Nephron (organoid): ENCODE data around the gene BTG2.

Experiments
- H3K27ac Mint-ChIP-seq, 3 experiments: 2 replicates each; pipeline ENCODE4 v1.8.0; 2020; ENCODE audit warnings: mixed read lengths in 3 of 3, mild to moderate bottlenecking in 2 of 3, moderate library complexity in 1 of 3
- H3K27me3 Mint-ChIP-seq: 2 replicates; pipeline ENCODE4 v1.8.0; 2021; ENCODE audit warnings: low read depth, mild to moderate bottlenecking, moderate library complexity, mixed read lengths
- H3K36me3 Mint-ChIP-seq: 2 replicates; pipeline ENCODE4 v1.8.0; 2020; ENCODE audit warnings: low read depth, mixed read lengths
- H3K4me1 Mint-ChIP-seq: 2 replicates; pipeline ENCODE4 v1.8.0; 2020; ENCODE audit warnings: mixed read lengths
- H3K4me3 Mint-ChIP-seq, 3 experiments: 2 replicates each; pipeline ENCODE4 v1.8.0; 2020; ENCODE audit warnings: mild to moderate bottlenecking in 3 of 3, mixed read lengths in 3 of 3, moderate library complexity in 2 of 3
- H3K9me3 Mint-ChIP-seq: 2 replicates; pipeline ENCODE4 v1.8.0; 2020; ENCODE audit warnings: mixed read lengths
- TF ChIP-seq, protein P1 (sequence below), 3 experiments: fragments of 200-600 bp; sonication (generic); IDR thresholded peaks; one replicate each; pipeline ENCODE4 v1.5.0; 2021; ENCODE audit warnings: antibody characterized with exemption in 3 of 3; ENCODE audit not compliant: unreplicated experiment in 3 of 3

BTG2 gene

DNA sequence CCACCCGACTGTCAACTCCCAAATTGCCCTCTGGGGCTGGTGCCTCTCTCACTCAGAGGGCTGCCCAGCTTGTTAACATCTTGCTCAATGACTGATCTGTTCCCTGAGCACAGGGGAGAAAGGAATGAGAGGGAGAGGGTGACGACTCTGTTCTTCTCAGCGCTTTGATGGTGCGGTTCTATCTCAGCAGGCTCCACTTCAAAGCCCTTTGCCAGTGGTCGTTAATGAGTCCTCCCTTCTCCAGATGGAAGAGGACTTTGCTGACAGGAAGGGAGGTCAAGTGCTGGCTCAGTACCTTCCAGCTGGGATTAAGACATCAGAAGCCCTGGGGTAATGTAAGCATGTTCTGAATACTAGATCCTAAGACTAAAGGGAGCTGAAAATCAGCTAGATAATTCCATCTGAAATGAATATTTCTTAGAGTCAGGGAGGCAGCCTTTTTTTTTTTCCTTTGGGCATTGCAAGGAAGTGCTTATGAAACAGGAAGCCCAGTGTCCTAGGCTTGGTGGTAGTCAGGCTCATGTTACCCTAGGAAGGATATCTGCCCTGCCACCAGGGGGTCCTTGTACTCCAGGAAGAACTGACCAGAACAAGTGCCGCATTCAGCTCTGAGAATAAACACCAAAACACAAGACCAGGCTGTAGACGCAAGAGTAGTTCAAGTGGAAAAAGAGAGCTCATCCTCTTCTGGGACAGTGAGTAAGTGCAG is 40.9 kb downstream of the BTG2 start:
- TF ChIP-seq, protein P1, sequence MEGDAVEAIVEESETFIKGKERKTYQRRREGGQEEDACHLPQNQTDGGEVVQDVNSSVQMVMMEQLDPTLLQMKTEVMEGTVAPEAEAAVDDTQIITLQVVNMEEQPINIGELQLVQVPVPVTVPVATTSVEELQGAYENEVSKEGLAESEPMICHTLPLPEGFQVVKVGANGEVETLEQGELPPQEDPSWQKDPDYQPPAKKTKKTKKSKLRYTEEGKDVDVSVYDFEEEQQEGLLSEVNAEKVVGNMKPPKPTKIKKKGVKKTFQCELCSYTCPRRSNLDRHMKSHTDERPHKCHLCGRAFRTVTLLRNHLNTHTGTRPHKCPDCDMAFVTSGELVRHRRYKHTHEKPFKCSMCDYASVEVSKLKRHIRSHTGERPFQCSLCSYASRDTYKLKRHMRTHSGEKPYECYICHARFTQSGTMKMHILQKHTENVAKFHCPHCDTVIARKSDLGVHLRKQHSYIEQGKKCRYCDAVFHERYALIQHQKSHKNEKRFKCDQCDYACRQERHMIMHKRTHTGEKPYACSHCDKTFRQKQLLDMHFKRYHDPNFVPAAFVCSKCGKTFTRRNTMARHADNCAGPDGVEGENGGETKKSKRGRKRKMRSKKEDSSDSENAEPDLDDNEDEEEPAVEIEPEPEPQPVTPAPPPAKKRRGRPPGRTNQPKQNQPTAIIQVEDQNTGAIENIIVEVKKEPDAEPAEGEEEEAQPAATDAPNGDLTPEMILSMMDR (IDR thresholded peaks at IDR 0.05; ENCODE audit: unreplicated experiment in 3 of 3): peak in 1 of 3 experiments; percentile 15
- H3K27me3 Mint-ChIP-seq: peaks cover 11% of the 10 kb centered on the region
- peaks cover 55% of the 10 kb centered on the region for H3K4me1 Mint-ChIP-seq
- peak overlapping the region in 1 of 3 experiments; percentile 3 for H3K4me3 Mint-ChIP-seq
- H3K36me3 Mint-ChIP-seq: no peaks in the 10 kb centered on the region
- no peaks in the 10 kb centered on the region for H3K9me3 Mint-ChIP-seq
- H3K27ac Mint-ChIP-seq: peak overlapping the region; percentile 20 to 43 (median 25)

DNA sequence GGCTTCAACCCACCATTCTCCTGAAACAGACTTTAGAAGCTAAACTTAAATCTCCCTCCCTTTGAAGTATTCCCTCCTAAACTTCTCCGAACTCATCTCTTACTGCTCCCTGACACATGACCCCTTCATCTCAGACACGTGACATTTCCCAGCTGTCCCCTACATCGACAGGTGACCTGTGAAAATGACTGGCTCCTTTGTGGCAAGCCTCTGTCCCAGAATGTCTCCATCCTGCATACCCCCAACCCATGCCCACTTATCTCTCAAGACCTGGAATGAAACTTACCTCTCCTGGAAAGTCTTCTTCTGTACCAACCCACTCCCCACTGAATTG is 41.4 kb downstream of the BTG2 start:
- no peaks in the 10 kb centered on the region for H3K36me3 Mint-ChIP-seq
- H3K9me3 Mint-ChIP-seq: no peaks in the 10 kb centered on the region
- H3K4me3 Mint-ChIP-seq: no peak overlapping the region
- TF ChIP-seq, protein P1 (IDR thresholded peaks at IDR 0.05; ENCODE audit: unreplicated experiment in 3 of 3): no peak
- H3K27ac Mint-ChIP-seq: peak overlapping the region in 2 of 3 experiments; percentile 20 to 25
- peaks cover 58% of the 10 kb centered on the region for H3K4me1 Mint-ChIP-seq
- H3K27me3 Mint-ChIP-seq: peaks cover 11% of the 10 kb centered on the region

DNA sequence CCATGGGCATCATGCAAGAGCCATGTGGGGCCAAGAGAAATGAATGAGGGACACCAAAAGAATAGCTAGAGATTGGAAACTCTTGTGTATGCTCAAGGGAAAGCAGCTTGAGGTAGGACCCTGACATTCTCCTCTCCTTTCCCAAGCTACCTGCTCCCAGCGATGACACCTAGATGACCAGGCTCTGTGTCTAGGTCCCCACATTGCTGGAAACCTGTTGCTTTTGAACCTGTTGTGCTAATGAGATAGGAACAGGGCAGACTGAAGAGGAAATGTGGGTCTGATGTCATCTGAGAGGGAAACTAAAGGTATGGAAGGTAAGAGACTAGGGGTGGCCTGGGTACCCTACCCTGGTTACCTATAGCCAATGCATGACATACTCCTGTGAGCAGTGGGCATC is 43.8 kb downstream of the BTG2 start:
- no peaks in the 10 kb centered on the region for H3K9me3 Mint-ChIP-seq
- H3K4me1 Mint-ChIP-seq: peaks cover 36% of the 10 kb centered on the region
- H3K27me3 Mint-ChIP-seq: peaks cover 13% of the 10 kb centered on the region
- TF ChIP-seq, protein P1 (IDR thresholded peaks at IDR 0.05; ENCODE audit: unreplicated experiment in 3 of 3): no peak
- peak overlapping the region in 1 of 3 experiments; percentile 32 for H3K27ac Mint-ChIP-seq
- no peaks in the 10 kb centered on the region for H3K36me3 Mint-ChIP-seq
- H3K4me3 Mint-ChIP-seq: no peak overlapping the region

DNA sequence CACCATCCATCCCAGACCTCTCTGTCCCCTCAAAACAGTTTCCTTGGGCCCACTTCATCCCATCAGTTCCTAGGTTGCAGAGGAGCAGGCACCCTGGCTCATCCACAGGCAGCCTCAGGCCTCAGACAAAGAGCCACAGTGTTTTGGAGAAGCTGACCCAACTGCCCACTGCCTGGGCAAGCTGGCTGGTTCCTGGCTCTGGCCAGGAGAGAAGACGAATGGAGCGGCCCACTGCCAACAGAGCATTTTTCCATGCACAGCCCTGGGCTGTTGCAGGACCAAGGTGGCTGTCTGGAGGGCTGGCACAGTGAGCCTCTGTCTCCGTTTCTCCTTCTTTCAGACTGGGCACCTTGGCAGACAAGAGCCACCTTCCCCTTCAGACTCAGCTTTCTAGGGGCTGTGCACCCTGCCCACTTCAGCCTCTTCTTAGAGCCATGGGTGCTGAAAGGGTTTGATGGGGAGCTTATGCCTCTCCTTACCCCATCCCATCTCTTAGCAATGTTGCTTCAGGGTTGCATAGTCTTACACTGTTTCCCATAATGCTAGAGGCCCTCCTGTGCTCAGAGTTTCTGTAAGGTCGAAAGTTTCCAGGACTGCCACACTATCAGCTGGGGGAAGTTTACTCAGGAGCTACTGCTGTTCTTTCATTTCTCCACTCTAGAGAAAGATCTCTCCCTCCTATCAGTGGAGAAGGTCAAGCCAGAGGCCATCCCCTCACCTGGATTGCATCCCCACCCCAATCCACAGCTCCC is 44.6 kb downstream of the BTG2 start:
- Mint-ChIP-seq H3K36me3 (no peaks in the 10 kb centered on the region), H3K27ac (peak overlapping the region in 2 of 3 experiments; percentile 67 to 76), H3K4me3 (peak overlapping the region in 2 of 3 experiments; percentile 73 to 80), H3K4me1 (peaks cover 32% of the 10 kb centered on the region), H3K27me3 (peaks cover 18% of the 10 kb centered on the region), H3K9me3 (no peaks in the 10 kb centered on the region)
- TF ChIP-seq, protein P1 (IDR thresholded peaks at IDR 0.05; ENCODE audit: unreplicated experiment in 3 of 3): no peak

DNA sequence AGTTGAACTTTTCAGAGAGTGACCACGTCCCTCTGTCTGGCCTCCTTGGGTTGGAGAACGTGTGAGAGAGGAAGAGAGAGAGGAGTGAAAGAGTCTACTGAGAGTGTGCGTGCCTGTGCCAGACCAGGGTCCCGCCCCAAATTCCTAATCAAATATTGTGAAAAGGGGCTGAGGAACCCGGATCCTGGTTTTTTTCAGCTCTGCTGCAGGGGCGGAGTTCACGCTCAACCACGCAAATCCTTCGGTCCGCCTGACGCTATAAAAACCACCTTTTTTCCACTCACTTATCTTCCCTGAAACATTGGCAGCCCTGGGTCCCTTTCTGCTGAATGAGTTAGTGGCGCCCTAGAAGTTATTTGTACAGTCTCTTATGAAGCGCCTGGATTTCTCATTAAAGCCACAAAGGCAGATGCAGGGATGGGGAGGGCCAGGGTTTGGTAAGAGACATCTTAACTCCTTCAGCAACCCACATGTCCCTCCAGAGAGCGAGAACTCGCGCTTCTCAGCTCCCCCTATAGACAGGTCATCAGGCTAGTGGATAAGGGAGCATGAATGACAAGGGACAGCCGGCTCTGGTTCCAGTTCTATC is 45.8 kb downstream of the BTG2 start, which contains the start of gene FMOD:
Gene FMOD, minus strand, starts transcription at position 86 of the 589 bp plus-strand sequence. CDS start 2,852 bp downstream, outside the sequence.
- Mint-ChIP-seq H3K4me3 (peak within 1 kb of the TSS in 2 of 3 experiments; percentile 73 to 80), H3K36me3 (no peaks in the 10 kb centered on the region), H3K27ac (peak within 1 kb of the TSS in 2 of 3 experiments; percentile 67 to 76), H3K27me3 (peaks cover 19% of the 10 kb centered on the region), H3K4me1 (peaks cover 27% of the 10 kb centered on the region), H3K9me3 (no peaks in the 10 kb centered on the region)
- TF ChIP-seq, protein P1 (IDR thresholded peaks at IDR 0.05; ENCODE audit: unreplicated experiment in 3 of 3): peak in 1 of 3 experiments; percentile 7
